ENCODE results near the gene ANKRD12.

- TF ChIP-seq CTCF (IDR thresholded peaks at IDR 0.05) (no peak), POLR2A (IDR thresholded peaks at IDR 0.05) (no peak)
Observed at GRCh38 chr18:9296233-9297006, 159.8 kb downstream of the ANKRD12 start.
